ENCODE data around the gene FOXI2. TPM values are rescaled to one million over a fixed set of nuclear protein-coding genes. Genes with fewer than 3 reads are reported as not detected.

The FOXI2 gene
- total RNA-seq, 1 experiment from 2014 or later, result not detected

GRCh38 chr10:127702271-127702670 lies 34.7 kb upstream of the FOXI2 start:
- BruUV-seq (replicated peaks), result no TSS peak
- no peaks in the 10 kb centered on the region for H3K9me2 ChIP-seq (ENCODE audit: insufficient read depth)
- H3K4me1 ChIP-seq (ENCODE audit: control insufficient read depth in 1 of 2, insufficient read depth in 2 of 2, low read length in 2 of 2), result no peaks in the 10 kb centered on the region
- peaks cover 60% of the 10 kb centered on the region for H3K27me3 ChIP-seq (ENCODE audit: insufficient read depth, low read length)
- H3K4me3 ChIP-seq (replicated peaks in 1 of 2; ENCODE audit: low read depth in 1 of 2, low read length in 2 of 2), result no peak overlapping the region
- DNase-seq (ENCODE audit: low read depth, low spot score), result no peak
- no peak overlapping the region for H3K27ac ChIP-seq (ENCODE audit: low read depth, low read length)
- ATAC-seq, result no peak
- TF ChIP-seq ZBTB33 (IDR thresholded peaks at IDR 0.05; ENCODE audit: extremely low read depth, insufficient replicate concordance, low read length) (no peak), EZH2phosphoT487 (IDR thresholded peaks at IDR 0.05; ENCODE audit: borderline replicate concordance) (no peak), SIN3A (IDR thresholded peaks at IDR 0.05; ENCODE audit: low read depth) (no peak), YY1 (IDR thresholded peaks at IDR 0.05; ENCODE audit: extremely low read depth, insufficient replicate concordance, low read depth, low read length) (no peak), EZH2 (IDR thresholded peaks at IDR 0.05) (no peak), ELF1 (IDR thresholded peaks at IDR 0.05; ENCODE audit: borderline replicate concordance, low read depth) (no peak), POLR2AphosphoS5 (IDR thresholded peaks at IDR 0.05; ENCODE audit: low read depth, low read length) (no peak), REST (IDR thresholded peaks at IDR 0.05; ENCODE audit: low read depth) (no peak), CTCF (IDR thresholded peaks at IDR 0.05 in 2 of 3, conservative IDR thresholded peaks at IDR 0.05 in 1 of 3; ENCODE audit: borderline replicate concordance in 1 of 3, insufficient read depth in 1 of 3, low read depth in 2 of 3, low read length in 2 of 3) (no peak), ZNF274 (IDR thresholded peaks at IDR 0.05; ENCODE audit: low read depth, low read length) (no peak), ZFX (IDR thresholded peaks at IDR 0.05) (no peak), MAX (IDR thresholded peaks at IDR 0.05) (no peak), CBX3 (IDR thresholded peaks at IDR 0.05; ENCODE audit: low read depth) (no peak), CEBPB (IDR thresholded peaks at IDR 0.05; ENCODE audit: low read depth) (no peak), ATF3 (IDR thresholded peaks at IDR 0.05) (no peak), FOSL1 (IDR thresholded peaks at IDR 0.05; ENCODE audit: low read depth) (no peak), TCF7L2 (IDR thresholded peaks at IDR 0.05; ENCODE audit: borderline replicate concordance, extremely low read depth, insufficient read depth, insufficient read length) (no peak), EGR1 (IDR thresholded peaks at IDR 0.05; ENCODE audit: low read depth) (no peak), JUND (IDR thresholded peaks at IDR 0.05) (no peak), POLR2A (IDR thresholded peaks at IDR 0.05; ENCODE audit: borderline replicate concordance, extremely low read depth, insufficient read depth, insufficient read length) (no peak)
- no peak overlapping the region for H3K4me2 ChIP-seq (ENCODE audit: low read length)
- no peaks in the 10 kb centered on the region for H3K9me3 ChIP-seq (ENCODE audit: control insufficient read depth in 1 of 2, insufficient read depth in 1 of 2, low read depth in 1 of 2, low read length in 2 of 2)
- no peaks in the 10 kb centered on the region for H3K36me3 ChIP-seq (ENCODE audit: control insufficient read depth in 1 of 2, insufficient read depth in 2 of 2, low read length in 2 of 2)
- ChIA-PET POLR2A (no interaction called here), RAD21 (ENCODE audit: low non-redundant PET in 1 of 2, low total read pairs in 2 of 2, uncharacterized antibody in 2 of 2, unreplicated experiment in 2 of 2) (no interaction called here), CTCF (no interaction called here)
- no peak overlapping the region for H2AFZ ChIP-seq (ENCODE audit: low read depth, low read length, poor library complexity, severe bottlenecking)
- H4K20me1 ChIP-seq (ENCODE audit: insufficient read depth), result no peaks in the 10 kb centered on the region
- H3K79me2 ChIP-seq (ENCODE audit: insufficient read depth, low read length), result no peaks in the 10 kb centered on the region
- no peak overlapping the region for H3K9ac ChIP-seq (ENCODE audit: low read length)
- intact Hi-C loops (cut with micrococcal nuclease), result no loop called here
